ENCODE data around the gene ACRBP.

Gene ACRBP

DNA sequence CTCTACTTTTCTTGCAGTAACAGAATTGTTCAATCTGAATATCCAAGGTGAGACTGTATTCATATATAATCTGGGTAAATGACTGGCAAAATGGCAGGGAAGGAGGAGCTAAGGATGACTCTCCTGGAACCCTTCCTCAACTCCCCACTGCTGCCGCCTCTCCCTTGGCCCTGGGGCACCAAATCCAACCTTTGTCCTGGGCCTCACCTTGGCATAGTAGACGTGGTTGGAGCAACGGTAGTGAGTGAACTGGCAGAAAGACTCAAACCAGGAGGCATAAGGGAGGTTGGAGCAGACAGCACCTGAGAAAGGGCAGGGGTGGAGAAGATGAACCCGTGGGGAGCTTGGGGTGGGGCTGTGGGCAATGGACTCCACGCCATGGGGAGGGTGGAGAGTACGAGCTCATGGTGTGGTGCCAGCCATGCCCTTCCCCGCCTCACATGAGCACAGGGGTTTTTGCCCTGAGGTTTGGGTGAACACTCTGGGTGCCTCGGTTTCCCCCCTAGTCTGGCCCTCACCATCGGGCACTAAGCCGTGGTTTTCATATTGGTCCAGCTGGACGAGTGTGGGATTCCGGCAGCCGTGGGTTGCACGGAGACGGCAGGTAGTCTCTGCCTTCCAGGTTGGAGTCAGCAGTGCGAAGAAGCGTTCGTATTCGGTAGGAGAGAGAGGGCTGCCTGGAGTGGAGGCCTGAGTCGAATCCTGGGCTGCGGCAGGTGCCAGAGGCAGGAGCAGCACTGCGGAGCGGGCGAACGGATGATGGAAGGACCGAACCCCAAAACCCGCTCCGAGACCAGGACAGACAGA lies 753 bp downstream of the ACRBP start:
- no peak for DNase-seq

DNA sequence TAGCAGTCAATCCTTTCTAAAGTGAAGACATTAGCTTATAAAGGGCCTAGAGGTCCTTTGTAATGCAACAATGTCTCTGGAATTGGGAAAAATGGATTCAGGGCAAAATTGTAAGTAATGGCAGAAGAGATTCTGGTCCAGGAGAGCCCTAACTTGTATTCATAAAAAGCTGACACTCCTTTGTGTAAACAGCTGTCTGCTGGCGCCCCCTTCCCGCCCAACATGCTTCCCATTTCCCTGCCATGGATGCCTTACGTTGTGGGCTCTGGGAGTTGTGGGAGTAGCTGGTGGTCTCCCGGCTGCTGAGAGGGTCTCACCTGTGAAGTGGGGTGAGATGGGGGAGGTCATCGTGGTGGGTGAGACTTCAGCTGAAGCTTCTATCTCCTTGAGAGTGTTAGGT lies 2.3 kb downstream of the ACRBP start:
- no peak for DNase-seq

DNA sequence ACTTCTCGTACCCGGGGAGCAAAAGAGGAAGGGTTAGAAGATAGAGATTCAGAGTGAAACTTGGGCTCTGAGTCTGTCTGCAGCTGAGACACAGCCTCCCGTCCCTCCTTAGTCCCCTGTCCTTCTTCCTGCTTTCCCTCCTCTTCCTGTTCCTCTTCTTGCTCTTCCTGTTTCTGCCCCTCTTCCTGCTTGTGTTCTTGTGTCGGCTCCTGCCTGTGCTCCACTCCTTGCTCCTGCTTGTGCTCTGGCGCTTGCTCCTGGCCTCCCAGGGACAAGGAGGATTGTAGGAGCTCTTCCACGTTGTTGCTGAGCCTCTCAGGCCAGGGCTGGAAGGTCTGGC lies 3.0 kb downstream of the ACRBP start:
- no peak for DNase-seq

DNA sequence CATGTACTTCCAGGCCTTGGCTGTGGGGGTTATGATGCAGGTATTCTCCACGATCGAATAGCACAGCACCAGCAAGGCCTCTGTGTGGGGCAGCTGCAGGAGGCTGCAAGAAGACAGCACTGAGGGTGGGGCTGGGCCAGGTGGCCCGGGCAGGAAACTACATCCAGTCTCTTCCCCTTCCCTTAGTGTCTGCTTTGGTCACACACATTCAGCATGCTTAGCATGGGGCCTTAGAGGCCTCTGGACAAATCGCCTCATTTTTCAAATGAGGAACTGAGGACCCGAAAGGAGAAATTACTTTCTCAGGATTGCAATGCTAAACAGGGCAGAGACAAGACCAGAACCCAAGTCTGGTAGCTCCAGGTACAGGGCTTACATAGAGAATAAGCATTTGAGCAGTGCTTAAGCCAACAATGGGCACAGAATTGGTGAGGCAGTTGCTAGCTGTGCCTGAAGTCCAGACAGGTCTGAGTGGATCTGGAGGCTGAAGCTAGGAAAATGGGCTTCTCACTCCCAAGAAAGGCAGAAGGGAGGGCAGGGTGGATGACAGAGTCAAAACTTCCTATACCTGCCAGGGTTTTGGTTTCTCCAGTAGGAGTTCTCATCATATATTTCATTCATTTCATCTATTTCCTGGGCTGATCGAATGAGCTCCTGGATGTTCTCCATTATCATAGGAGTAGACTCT lies 3.5 kb downstream of the ACRBP start:
- DNase-seq: no peak

DNA sequence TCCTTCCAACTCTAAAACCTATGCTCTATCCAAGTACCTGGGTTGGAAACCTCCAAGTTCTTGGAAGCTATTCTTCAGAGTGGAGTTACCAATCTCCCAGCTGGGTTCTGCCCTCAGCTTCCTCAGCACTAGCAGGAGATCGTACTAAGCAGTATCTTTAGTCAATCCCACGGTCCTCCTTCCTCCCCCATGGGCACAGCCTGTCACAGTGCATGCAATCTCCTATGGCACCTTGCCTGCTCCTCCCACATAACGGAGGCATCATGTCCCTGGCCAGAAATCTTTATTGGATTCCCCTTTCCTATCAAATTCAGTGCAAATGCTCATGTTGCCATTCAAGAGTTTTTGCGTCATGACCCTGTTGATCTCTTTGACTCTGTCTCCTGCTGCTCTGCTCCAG lies 6.1 kb downstream of the ACRBP start:
- no peak for DNase-seq

DNA sequence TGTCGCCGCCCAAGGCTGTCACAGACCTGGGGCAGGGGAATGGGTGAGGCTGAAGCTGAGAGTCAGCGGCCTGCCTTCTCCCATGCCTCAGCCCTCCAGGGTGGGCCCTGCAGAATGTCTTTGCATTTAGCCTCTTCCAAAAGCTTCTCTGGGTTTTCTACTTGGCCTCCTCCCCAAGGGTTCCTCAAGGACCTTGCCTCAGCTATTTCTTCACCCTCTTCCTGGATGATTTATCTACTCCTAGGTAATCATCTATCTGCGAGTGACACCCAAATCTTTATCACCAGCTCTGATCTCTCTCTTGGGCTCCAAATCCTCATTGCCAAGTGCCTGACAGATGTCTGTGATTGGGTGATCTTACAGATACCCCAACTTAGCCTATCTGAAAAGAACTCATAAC lies 6.7 kb downstream of the ACRBP start:
- DNase-seq: no peak

DNA sequence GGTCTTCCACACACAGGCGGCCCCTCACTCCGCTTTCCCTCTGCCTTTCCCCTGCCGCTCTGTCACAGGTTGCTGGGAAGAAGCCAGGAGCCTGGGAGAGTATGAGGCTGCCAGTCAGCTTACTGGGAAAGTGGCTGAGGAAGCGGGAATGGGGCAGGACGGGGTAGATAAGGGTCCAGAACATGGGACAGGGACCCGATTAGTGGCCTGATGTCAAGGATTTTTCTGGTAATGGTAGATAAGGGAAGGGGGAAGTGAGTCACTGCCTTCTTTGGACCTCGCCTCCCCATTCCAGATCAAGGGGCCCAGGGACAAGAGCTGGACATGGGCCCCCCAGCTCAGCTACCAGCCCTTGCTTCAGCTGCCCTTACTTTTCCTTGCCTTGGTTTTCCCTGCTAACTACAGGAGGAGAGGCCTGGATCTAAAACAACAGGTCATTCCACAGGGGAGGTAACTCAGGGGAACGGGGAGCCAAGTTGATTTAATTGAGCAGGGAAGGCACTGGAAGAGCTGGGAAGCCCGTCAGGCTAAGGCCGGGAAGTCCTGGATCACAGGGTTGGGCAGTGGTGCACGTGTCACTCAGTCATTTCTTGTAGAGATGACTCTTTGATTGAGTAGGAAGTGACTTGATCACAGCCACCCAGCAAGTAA lies 8.0 kb downstream of the ACRBP start:
- no peak for DNase-seq

DNA sequence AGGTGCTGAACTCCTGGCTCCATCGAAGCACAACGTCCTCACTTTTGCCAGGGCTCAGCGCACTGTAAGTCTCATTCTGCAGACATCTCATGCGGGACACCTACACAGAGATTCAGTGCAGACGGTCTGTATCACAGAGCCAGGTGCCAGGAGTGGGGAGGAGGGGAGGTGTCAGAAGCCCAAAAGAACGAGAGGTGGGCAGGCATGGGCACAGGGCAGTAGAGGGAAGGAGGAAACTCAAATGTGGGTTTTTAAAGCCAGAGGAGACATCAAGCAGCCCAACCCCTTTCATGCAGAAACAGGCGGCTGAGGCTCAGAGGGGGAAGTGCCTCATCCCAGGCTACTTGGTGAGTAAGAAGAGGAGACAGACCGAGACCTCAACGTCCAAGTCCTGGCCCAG lies 8.9 kb downstream of the ACRBP start:
- no peak for DNase-seq

DNA sequence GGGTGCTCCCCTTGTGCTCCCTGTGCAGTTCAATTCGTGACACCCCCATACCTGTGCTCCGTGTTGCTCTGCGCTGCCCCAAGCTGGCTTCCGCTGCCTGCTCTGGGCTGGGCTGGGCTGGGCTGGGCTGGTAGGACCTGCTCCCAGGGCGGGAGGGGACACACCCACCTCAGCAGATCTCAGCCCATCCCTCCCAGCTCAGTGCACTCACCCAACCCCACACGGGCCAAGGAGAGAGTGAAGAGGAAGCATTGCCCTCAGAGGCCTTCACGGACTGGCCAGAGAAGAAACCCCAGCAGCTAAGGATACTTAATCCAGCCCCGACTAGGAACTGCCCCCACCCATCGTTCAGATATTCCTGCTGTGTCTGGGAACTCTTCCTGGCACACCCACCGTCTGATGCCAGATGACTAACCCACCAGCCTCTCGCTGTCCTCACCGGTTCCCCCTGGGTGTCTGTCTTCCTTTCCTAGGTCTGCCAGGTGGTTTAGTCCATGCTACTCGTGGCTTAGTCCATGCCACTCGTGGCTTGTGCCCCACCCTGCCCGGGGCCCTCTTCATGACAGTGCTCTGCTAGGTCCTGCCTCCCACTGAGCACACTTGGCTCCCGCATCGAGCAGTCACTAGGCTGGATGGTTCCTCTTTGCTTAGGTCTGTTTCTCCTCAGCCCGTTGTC lies 11.2 kb downstream of the ACRBP start, which contains the start of gene LPAR5:
TSS of gene LPAR5 (minus strand) at position 104 of the 676 bp plus-strand sequence. CDS start 14,711 bp downstream, outside the sequence.
- no peak for DNase-seq

DNA sequence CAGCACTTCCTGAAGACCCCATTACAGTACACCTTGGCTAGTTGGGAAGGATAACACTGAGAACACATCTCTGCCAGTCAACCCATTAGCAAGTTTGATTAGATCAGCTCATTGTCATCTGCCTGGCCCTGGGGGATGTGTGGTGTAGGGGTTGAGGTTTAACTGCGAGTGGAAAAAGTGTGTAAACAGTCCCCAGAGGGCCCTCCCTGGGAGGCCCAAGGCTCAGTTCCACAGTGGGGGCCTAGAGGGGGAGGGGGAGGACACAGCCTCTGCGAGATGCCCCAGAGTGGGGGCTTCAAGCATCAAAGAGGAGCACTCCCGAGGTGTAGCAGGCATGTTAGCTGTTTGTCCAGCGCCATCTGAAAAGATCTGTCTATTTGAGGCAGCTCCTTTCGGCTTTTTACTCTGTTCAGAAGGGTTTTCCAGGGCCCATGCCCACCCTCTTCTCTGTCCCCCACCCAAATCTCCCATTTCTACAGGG lies 11.8 kb downstream of the ACRBP start:
- no peak for DNase-seq

DNA sequence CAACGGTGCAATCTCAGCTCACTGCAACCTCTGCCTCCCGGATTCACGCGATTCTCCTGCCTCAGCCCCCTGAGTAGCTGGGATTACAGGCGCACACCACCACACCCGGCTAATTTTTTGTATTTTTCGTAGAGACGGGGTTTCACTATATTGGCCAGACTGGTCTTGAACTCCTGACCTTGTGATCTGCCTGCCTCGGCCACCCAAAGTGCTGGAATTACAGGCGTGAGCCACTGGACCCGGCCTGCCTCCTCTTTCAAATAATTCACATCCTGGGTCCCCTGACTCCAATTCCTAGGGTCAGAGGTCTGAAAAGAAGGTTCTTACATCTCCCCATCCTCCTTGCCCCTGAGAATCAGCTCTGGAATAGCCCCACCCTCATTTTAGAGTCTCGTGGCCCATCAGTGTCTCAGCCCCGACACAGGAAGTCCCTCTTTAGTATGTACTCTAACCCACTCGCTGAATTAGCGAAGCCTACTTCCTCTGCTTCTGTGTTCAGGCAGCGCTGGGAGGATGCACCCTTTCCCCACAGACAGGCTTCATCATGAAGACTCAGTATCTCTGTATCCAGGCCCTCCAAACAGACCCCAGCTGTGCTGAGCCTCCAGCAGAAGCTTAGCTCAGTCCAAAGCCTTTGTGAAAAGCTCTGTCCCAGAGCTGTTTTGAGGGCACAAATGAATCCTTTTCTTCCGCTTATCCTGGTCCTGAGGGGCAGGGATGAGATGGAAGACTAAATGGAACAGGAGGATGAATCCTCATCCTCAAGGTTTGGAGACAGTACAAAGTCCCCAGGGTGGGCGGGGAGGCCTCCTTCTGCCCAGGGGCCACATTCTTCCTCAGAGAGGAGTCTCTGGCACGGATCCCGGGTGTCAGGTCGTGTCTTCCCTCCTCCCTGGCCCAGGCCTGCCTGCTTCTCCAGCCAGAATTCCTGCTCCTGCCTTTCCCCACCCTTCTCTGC lies 14.9 kb downstream of the ACRBP start:
- DNase-seq: no peak

DNA sequence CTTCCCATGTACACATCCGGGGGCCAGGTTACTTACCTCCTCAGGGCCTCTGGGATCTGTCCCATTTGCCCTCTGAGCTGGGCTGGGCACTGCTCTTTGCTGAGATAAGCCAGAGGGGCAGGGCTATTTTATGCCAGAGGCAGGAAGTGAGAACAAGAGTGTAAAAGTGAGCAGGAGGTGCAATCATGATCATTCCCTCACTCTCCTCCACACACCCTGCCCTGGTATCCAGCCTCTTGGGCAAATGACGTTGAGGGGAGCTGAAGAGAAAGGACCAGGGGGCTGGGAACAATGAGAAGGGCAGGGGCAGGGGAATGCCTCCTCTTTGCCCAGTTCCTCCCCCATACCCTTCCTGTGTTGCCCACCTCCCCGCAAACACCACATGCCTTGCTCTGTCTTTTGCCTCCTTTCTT lies 15.7 kb downstream of the ACRBP start:
- no peak for DNase-seq

DNA sequence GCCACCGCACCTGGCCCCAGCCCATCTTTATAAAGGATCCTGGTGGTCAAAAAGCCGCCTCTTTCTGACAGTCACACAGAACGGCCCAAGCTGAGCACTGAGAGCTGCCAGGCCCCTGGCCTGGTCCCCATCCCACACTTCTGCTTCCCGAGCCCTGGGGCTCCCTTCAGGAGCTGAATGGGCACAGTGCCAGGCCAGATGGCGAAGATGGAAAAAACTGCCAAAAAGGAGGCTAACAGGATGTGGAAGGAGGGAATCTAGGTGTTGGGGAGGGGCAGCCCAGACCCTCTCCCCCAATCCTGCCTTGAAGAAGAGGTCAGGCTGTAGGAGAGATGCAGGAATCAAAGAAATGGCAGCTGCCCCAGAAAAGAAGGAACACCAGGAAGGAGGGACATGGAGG lies 16.5 kb downstream of the ACRBP start:
- DNase-seq: no peak

DNA sequence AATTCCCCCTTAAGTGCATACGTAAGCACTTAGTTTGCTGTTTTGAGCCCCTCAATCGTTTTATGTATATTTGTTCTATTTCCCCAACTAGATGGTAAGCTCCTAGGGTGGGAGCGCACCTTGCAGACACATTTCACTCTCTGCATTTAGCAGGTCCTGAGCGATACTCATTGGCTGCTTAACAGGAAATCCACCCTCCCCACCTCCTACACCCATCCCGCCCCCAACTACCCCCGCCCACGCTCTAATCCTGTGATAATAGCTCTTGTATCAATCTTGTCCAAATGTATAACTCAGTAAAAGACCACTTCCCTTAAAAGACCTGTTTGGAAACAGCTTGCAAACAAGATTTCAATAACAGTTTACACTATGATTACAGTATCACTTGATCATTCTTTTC lies 19.6 kb downstream of the ACRBP start:
- no peak for DNase-seq

DNA sequence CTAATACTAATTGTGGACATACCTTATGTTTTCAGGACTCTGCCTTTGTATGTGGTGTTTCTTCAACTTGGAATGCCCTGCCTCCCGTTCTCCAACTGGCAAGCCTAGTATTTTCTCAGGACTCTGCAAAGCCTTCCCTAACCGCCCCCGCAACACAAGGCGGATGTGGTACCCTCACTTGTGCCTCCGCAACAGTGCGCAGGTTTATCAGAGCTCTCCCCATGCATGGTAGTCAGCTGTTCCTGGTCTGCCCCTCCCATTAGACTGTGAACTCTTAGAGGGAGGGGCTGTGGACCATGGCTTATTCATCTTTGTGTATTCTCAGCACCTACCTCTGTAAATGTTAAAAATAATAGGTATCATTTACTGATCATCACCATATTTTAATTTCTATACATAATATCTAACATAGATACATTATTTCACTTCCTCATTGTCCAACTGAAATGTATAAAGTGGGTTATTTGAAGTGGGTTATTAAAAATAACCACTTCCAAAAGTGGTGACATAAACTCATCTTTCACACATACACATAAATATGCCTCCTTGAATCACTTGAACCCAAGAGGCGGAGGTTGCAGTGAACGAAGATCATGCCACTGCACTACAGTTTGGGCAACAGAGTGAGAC lies 20.5 kb downstream of the ACRBP start:
- no peak for DNase-seq

DNA sequence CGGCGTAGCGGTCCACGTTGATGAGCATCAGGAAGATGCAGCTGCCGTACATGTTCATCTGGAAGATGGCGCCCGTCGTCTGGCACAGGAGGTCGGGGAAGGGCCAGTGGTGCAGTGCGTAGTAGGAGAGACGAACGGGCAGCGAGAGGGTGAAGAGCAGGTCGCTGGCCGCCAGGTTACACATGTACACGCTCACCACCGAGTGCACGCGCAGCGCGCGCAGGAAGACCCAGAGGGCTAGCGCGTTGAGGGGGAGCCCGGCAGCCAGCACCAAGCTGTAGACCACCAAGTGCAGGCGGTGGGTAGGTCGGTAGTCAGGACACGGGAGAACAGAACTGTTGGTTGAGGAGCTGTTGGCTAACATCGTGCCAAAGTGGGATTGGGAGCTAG lies 26.4 kb downstream of the ACRBP start:
- no peak for DNase-seq

DNA sequence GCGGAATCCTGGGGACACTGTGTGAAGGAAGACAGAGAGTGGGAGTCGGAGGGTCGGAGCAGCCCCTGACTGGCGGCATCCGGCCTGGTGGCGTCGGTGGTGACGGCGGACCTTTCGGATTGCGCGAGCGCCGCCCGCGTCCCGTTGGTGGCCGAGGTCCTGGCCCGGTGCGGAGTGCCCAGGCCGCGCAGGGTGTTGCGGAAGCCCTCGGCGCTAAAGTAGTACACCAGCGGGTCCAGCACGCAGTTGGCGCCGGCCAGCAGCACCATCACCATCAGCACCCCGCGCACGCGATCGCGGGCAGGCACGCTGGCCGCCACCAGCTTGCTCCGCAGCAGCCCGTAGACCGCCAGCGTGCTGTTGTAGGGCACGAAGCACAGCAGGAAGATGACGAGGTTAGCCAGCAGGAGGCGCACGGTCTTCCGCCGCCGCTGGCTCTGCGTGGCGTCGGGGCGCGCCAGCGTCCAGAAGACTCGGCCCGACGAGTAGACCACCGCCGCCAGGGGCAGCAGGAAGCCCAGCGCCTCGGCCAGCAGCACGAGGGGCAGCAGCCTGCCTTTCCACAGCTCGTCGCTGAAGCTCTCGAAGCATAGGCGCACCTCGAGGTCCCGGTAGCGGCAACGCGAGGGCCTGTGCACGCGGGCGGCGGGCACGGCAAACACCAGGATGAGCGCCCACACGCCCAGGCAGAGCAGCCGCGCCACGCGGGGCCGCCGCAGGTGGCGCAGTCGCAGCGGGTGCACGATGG lies 26.9 kb downstream of the ACRBP start:
- DNase-seq: no peak

DNA sequence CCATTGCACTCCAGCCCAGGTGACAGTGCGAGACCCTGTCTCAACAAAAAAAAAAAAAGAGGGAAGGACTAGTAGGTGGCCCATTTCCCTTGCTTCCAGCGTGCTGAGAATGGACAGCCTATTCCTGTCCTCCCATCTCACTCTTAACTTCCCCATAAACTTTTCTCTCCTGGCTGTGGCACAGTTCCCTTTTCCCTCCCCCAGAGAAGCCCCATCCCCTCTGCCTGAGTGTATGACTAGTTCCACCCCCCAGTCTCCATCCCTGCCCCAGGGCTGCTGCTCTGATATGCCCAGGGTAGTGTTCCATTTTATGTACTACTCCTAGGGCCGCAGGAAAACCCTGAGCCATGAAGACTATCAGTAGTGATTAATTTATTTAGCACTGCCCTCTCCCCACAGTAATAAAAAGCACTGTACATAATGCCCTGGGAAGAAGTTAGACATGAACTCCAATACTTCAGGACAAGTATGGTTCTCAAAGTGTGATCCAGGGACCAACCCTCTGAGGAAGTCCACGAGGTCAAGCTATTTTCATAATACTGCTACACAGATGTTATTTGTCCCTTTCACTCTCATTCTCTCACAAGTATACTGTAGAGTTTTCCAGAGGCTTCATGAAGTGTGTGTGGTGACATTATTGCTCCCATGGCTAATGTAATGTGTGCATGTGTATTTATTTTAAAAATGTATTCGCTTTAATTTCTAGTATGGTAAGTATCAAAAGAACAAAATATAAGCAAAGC lies 28.6 kb downstream of the ACRBP start:
- no peak for DNase-seq

DNA sequence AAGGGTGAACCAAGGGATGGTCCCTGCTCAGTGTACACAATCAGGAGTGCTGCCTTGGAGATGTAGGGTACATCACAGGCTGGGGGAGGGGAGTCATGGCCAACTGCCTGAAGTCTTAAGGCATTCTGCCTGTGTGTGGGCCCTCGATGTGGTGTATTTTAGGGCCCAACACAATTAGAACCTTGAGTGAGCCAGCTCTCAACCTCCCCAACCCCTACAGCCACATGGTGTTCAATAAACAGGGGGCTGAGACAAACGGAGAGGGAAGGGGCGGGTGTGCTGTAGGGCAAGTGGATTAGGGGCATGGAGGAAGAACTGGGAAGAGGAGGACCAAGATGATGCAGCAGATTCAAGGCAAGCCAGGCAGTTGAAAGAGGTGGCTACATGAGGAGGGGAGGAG lies 31.4 kb downstream of the ACRBP start:
- DNase-seq: no peak

DNA sequence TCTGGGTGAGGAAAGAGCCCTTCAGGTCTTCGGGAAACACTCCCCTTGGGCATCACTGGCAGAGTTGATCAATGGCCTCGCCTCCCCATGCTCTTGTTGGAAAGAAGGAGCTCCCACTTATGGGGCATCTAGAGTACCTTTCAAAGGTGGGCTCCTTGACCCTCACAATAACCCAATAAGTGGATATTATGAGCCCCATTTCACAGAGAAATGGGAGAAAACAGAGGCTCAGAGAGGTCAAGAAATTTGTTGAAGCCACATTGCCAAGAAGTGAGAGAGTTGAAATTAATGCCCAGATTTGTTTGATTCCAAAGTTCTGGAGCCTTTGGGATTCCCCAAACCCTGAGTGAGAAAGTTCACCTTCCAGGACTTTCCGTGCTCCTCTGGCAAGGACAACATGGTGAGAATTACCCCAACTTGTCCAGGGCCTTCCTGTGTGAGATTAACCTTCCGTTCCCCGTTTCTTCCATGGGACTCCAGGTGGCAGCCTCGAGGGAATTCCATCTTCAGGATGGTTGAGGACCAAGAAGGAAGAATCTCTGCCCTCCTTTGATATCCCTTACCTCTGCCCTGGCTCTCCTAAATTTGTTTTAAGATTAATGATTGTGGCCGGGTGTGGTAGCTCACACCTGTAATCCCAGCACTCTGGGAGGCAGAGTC lies 32.6 kb downstream of the ACRBP start:
- no peak for DNase-seq
